ENCODE measurements around the gene AP2A1.

The AP2A1 gene

DNA sequence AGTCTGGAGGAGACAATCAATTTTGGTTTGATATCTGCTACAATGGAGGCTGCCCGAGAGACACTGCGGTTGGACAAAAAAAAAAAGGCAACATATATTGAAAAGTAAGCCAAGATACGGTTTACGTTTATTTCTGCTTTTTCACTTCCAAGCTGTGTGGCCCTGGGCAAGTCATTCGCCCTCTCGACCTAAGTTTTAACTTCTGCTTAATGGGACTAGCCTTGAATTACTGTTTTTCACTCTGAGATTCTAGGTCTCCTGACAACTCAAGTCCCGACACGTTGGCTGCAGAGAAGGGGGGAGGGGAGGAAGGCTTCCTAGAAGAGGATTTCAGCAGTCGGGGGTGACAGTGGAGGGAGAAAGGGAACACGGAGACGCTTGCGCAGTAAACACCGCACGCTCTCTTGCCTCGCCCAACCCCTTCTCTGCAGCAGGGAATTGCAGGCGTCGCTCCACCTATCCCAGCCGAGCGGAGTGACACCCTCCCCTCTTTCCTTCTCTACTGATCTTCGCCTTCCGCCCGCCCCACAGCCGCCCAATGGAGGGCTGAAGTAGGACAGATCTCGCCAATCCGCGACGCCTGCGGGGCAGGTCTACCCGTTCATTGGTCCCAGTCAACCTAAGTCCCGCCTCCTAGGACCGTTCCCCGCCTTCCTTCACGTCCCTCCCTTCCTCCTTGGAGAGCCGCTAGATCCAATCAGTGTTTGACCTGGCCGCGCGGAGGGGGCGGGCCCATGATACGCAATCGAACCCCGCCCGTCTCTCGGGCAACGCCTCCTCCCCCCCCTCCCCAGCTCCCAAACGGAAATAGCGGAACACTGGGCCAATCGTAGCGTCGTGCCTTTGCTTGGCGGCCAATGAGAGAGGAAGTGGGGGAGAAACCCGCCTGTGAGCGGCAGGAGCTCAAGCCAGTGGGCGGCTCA lies 533 bp upstream of the AP2A1 start:
- peak; percentile 97 to 98 for DNase-seq (ENCODE audit: low read depth in 2 of 2)

DNA sequence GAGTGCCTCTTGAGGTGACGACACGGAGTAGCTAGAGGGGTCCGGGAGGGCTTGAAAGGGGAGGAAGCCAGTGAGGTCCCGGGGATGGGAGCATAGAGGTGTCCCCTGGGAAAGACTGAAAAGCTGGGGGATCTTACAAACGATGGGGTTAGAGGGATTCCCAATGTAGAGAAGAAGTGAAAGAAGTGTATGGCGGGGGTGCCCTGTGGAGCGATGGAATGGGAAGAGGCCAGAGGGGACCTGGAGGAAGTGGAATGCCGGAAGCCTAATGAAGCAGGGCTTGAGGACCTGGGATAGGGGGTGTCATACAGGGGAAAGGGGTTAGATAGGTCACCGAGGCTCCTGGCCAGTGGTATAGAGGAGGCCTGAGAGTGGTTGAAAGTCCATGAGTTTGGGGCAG lies 580 bp downstream of the AP2A1 start:
- no peak for DNase-seq (ENCODE audit: low read depth in 2 of 2)

DNA sequence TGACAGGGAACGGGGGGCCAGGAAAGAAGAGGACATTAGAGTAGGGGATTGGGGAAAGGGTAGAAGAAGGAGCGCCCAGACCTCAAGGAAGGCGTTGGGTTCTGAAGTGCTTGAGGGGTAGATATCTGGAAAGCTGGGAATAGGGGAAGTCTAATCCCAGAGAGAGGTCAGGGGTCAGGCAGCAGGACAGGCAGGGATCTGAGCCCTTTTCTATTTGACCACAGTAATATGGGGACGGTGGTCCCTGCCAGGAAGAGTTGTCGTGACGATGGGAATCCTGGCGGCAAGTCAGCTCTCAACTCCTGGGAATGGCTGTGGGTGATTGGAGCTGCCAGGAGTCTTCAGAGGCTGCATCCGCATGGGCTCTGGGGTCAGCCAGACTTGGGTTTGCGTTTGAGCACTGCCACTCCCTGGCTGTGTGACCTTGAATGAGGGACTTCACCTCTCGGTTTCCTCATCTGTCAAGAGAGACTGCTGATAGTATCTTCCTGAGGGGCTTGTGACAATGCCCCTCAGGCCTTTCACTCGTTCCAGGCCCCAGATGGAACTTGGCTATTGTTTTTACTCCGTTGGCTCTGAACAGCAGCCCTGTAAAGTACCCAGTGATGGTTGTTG lies 1.3 kb downstream of the AP2A1 start:
- no peak for DNase-seq (ENCODE audit: low read depth in 2 of 2)

DNA sequence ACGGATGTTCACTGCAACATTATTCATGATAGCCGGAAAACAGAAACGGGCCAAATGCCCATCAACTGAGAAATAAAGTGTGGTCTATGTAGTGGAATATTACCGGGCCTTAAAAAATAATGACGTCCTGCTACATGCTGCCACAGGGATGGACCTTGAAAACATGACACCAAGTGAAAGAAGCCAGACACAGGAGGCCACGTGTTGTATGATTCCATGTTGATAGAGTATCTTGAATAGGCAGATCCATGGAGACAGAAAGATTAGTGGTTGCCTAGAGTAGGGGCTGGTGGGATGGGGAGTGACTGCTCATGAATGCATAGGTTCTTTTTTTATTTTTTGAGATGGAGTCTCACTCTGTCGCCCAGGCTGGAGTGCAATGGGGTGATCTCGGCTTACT lies 3.7 kb downstream of the AP2A1 start:
- DNase-seq (ENCODE audit: low read depth in 2 of 2): no peak

DNA sequence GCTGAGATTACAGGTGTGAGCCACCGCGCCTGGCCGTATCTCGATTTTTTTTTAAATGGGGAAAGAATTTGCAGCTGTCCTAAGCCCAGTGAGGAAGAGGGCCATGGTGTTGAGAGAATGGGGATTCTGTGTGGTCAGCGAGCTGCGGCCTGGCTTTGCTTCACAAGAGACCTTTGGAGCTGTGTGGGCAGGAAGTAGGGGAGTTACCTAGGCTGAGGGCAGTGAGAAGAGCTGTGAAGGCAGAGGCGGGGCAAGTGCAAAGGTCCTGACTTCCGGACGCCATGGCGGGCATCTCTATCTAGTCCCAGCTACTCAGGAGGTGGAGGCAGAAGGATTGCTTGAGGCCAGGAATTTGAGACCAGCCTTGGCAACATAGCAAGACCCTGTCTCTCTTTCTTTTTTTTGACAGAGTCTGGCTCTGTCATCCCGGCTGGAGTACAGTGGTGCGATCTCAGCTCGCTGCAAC lies 4.9 kb downstream of the AP2A1 start:
- no peak for DNase-seq (ENCODE audit: low read depth in 2 of 2)

DNA sequence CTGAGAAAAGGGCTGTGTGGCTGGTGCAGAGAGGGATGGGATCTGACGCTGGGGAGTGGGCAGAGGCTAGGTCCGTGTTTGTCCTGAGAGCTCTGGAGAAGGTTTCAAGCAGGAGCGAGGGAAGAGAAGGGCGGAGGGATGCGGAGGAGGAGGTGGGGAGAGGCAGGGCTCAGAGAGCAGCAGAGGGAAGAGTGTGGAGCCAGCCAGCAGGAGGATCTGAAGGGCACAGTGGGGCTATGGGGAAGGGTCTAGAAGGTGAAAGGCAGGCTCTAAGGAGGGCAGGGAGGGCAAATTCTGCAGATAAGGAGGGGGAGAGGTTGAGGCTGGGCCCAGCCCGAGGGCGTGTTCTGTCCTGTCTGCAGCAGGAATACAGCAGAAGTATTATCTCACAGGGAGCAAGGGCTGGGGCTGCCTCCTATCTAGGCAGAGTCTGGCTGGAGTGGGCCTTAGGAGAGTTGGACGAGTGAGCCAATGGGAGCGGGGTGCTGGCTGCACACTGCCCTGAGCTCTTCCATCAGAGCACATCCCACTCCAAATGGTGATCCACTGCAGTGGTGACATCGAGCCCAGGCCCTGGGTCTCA lies 6.1 kb downstream of the AP2A1 start:
- no peak for DNase-seq (ENCODE audit: low read depth in 2 of 2)

DNA sequence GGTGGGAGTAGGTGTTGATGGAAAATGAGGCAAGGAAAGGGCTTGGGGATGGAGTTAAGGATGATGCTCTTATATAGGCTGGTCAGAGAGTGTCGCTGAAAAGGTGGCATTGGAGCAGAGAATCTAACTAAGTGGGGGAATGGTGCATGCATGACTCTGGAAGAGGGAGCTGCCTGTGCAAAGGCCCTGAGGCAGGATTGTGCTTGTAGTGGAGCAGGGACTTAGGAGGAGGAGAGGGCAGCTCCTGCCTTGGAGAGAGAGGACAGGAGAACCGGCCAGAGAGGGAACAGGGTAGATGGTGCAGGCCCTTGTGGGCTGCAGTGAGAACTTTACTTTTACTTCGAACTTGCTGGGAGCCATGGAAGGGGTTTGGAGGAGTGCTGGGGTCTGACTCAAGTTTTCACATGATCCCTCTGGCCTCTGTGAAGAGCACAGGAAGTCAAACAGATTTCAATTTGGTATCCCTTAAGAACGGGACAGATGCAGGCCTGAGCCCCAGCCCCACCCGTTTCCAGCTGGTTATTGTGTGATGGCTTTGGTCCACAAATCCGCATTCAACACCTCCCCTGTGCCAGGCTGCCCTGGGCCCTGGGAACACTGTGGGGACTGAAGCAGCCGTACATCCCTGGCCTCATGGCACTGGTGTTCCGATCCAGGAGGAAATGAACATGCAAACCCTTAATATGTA lies 7.0 kb downstream of the AP2A1 start:
- DNase-seq (ENCODE audit: low read depth in 2 of 2): no peak

DNA sequence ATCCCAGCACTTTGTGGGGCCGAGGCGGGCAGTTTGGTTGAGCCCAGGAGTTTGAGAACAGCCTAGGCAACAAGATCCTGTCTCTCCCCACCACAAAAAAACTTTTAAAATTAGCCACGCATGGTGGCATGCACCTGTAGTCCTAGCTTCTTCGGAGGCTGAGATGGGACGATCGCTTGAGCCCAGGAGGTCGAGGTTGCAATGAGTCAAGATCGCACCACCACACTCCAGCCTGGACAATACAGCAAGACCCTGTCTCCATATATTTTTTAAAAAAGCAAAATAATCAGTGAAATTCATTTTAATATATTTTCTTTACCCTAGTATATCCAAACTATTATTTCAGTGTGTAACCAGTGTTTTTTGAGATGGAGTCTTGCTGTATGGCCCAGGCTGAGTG lies 8.2 kb downstream of the AP2A1 start:
- DNase-seq (ENCODE audit: low read depth in 2 of 2): no peak

DNA sequence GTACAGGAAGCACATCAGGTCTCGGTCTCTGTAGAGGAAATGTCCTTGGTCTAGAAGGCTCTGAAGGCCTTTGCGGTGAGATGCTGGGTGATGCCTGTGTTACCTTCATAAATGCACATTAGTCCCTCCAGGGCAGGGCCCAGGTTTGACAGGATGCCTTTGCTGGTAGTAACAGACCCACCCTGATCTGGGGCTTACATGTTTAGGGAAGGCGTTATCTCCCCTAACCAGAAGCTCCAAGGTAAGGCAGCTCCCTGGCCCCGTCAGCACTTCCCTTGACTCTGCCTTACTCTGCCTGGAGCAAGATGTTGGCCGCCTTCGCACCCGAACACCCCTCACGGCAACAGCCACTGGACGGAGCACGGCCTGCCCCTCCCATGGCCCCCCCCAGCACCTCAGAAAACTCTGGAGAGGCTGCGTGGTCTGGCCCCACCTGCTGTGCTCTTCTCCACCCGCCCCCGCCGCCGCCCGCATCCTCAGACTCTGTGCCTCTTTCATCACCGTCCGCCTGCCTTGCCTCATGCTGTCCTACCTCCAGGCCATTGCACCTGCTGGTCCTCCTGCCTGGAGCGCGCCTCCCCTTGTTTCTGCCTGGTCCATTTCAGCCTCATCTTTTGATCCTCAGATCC lies 9.1 kb downstream of the AP2A1 start:
- no peak for DNase-seq (ENCODE audit: low read depth in 2 of 2)

DNA sequence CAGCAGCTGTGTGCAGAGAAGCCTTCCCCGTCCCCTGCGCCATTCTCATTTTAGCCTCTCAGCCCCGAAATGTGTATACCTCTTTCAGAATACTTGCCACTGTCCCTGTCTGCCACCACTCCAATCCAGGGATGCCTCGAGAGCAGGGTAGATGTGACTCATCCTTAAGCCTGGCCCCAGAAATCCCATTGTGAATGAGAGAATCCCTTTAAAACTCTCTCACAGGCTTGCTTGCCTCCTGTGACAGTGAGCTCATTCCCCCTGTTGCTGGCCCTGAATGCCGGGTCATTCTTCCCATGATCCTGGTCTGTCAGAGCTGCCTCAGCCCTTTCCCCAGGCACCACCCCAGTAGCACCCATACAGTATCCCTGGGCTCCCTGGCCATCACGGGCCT lies 9.6 kb downstream of the AP2A1 start:
- DNase-seq (ENCODE audit: low read depth in 2 of 2): no peak

DNA sequence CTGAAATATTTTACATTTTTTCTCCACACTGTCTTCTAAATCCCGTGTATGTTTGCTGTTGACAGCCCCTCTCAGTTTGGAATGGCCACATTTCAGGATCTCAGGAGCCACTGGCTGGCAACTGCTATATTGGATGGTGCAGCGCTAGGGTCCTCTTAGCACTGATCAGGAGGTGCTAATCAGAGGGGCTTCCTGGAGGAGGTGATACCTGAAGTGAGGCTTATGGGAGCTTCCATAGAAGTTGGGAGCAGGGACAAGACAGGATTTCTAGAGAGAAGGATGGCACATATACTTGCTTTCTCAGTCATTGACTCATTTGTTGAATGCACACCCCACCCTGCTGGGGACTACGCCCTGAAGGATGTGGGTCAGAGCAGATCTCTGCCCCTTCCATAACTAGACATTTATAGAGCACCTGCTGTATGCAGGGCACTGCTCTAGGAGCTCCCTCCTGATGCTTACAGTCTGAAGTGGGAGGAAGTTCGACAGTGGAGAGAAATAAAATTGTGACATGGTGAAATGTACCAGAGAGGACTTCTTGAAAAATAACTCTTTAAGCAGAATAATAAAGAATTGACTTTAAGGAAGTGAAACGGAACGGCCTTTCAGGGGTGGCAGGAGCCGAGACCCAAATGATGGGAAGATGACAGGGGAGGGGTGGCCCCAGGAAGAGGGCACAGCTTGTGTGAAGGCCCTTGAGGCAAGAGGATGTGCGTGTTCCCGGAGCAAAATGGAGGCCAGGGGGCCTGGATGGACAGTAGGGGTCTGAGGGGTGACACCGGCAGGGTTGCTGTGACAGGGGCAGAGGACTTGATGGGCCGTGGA lies 13.1 kb downstream of the AP2A1 start:
- DNase-seq (ENCODE audit: low read depth in 2 of 2): no peak

DNA sequence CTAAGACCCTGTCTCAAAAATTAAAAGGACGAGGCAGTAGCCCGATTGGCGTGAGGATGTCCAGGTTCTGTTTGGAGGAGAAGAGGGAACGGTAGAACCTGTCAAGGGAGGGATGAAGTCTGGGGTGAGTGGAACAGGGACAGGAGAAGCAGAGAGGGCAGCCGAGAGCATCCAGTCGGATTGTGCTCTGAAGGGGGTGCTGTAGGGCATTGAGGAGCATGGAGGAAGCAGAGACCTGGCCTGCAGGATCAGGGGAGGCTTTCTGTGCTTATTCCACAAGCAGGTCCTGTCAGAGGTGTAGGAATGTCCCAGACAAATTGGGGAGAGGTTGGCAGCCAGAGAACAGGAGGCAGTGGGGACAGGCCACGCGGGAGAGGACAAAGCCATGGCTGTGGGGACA lies 14.1 kb downstream of the AP2A1 start:
- no peak for DNase-seq (ENCODE audit: low read depth in 2 of 2)

DNA sequence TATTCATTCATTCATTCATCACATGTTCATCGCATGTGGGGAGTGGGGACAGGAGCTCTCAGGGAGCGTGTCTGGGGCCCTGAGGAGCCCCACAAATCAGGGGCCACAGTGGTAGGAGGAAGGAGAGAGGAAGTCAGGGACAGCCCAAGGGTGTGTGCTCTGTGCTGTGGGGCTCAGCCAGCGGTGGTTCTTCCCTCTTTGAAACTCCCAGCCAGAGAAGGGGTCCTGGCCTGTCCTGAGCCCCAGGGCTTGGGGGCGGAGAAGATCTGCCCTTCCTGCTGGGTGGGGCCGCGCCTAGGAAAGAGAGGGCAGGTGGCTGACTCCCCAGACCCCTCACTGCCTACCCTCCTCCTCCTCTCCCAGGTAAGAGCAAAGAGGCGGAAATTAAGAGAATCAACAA lies 14.6 kb downstream of the AP2A1 start:
- no peak for DNase-seq (ENCODE audit: low read depth in 2 of 2)

DNA sequence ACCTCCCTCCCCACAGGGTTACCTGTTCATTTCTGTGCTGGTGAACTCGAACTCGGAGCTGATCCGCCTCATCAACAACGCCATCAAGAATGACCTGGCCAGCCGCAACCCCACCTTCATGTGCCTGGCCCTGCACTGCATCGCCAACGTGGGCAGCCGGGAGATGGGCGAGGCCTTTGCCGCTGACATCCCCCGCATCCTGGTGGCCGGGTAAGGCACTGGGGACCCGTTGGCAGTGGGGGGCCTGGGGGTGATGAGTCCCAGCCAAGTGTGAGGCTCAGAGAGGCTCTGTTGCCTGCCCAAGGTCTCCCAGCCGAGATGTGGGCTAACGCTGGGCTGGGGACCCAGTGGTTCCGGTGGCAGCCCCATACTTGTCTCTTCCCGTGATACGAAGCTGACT lies 15.7 kb downstream of the AP2A1 start:
- DNase-seq (ENCODE audit: low read depth in 2 of 2): no peak

DNA sequence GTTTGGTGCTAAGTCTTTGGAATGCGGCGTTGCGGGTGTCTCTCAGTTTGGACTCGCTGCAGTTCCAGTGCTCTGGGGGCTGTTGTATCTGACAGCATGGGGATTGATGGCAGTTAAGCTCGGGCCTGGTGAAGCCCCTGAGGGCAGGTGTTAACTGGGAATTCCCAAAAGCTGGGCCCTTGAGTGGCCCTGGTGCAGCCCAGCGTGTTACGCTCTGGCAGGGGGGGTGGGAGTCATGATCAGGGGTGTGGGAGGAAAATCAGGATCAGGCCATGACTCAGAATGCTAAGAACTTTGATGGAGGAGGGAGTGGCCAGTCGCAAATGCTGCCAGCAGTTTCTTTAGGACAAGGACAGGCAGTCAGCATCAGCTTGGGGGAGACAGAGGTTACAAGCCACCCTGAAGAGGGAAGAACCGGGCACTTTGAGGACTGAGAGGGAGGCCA lies 19.6 kb downstream of the AP2A1 start:
- no peak for DNase-seq (ENCODE audit: low read depth in 2 of 2)

DNA sequence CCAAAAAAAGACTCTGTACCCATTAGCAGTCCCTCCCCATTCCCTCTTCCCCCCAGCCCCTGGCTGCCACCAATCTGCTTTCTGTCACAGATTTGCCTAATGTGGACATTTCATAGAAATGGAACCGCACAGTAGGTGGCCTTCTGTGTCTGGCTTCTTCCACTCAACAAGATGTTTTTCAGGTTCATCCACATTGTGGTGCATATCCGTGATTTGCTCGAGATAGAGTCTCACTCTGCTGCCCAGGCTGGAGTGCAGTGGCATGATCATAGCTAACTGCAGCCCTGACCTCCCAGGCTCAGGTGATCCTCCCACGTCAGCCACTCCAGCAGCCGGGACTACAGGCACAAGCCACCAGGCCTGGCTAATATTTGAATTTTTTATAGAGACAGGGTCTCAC lies 20.9 kb downstream of the AP2A1 start:
- DNase-seq (ENCODE audit: low read depth in 2 of 2): no peak

DNA sequence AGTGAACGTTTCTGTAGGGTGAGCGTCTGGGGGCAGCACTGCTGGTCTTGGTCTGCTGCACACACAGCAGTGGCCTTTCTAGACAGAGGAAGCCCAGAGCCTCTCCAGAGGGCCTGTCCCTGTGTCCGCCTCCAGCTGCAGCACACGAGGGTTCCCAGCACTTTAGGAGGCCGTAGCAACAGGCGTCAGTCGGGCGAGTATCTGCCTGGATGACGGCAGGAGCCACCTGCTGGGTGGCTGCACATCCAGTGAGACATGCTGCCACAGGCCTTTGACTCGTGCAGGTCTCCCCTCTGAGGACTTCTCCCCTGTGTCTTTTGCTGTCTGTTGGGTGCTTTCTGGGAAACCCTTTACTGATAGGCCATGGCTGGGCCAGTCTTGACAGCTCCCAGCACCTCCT lies 22.1 kb downstream of the AP2A1 start:
- DNase-seq (ENCODE audit: low read depth in 2 of 2): no peak

DNA sequence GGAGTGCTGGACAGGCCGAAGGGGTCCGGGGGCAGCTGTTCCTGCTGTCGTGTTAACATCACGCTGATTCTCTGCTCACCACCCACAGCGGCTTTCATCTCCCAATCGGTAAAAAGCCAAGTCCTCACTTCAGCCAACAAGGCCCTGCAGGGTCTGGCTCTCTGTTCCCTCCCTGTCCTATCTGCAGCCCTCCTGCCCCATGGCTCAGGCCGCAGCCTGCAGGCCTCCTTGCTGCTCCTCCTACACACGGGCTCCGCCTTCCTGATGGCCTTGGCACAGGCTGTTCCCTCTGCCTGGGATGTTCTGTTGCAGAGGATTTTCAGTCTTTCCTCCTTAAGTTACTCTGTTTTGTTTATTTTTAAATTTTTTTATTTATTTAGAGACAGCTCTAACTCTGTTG lies 24.1 kb downstream of the AP2A1 start:
- no peak for DNase-seq (ENCODE audit: low read depth in 2 of 2)

DNA sequence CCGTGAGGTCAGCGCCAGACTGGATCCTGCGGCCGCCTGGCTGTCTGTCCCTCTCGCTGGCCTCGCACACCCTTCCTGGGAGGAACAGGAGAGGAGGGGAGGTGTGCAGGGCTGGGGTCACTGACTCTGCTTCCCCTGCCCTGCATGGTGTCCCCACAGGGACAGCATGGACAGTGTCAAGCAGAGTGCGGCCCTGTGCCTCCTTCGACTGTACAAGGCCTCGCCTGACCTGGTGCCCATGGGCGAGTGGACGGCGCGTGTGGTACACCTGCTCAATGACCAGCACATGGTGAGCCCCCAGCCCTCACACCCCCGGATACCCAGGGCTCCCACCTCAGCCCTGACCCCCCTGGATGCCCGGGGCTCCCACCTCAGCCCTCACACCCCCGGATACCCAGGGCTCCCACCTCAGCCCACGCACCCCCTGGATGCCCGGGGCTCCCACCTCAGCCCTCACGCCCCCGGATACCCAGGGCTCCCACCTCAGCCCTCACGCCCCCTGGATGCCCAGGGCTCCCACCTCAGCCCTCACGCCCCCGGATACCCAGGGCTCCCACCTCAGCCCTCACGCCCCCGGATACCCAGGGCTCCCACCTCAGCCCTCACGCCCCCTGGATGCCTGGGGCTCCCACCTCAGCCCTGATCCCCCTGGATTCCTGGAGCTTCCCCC lies 25.1 kb downstream of the AP2A1 start:
- no peak for DNase-seq (ENCODE audit: low read depth in 2 of 2)

DNA sequence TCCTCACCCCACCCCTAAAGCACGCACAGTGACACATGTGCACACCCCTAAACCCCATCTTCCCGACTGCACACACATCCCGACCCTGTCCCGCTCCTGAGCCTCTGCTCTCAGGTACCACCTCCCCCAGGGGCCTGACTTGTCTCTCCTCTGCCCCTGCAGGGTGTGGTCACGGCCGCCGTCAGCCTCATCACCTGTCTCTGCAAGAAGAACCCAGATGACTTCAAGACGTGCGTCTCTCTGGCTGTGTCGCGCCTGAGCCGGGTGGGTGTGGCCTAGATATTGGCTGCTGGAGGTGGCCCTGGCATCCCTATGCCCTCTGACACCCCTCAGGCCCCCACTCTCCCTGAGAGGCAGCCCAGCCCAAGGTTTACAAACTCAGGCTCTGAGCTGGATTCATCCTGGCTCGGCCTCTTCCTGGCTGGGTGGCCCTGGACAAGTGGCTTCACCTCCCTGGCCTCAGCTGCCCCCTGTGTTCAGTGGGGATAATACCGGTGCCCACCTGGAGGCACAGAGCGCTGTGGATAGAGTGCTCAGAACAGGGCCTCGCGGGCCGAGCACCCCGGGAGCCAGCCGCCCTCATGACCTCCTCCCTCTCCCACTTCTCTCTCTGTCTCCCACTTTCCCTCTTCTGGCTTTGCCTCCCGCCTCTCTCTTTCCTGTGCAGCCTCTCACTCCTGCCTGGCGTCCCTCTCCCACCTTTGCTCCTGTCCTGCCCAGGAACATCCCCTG lies 26.2 kb downstream of the AP2A1 start:
- no peak for DNase-seq (ENCODE audit: low read depth in 2 of 2)

Data from stimulated activated CD4-positive, alpha-beta T cell treated with anti-CD3 and anti-CD28 coated beads, Interleukin-1b, Interleukin-23, amount 100 ng/mL, for 4 hours (primary cell).